EH (cell line): ENCODE data around the gene ACADM.
"Not testable (repeated sequence)": the region's sequence is repeated elsewhere in the genome, so short reads cannot be mapped to it uniquely, and the experiment has no call there.

Source experiments
- DNase-seq: peaks from one replicate; pipeline ENCODE4 v3.0.0-alpha.2; 2015; ENCODE audit warnings: low read depth

The ACADM gene

DNA sequence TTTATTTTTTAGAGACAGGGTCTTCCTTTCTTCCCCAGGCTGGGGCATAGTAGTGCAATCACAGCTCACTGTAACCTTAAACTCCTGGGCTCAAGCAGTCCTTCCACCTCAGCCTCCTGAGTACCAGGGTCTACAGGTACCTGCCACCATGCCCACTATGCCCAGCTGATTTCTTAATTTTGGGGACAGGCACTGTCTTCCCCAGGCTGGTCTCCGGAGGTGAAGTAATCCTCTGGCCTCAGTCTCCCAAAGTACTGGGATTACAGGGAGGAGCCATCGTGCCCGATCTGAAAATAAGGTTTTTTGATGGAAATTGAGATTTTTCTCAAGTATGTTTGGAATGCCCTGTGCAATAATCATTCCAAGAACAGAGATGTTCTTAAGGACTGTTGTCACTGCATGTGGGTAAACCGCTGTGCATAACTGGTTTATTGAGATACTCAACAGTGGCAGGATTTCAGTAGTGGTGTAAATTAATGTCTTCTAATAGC lies 71.2 kb downstream of the ACADM start:
- peak; percentile 13 for DNase-seq

- peak; percentile 18 for DNase-seq
Observed at GRCh38 chr1:75796376-75797272, 72.1 kb downstream of the ACADM start, which contains the start of gene MSH4. MSH4 (plus strand) TSS chr1:75796882; CDS start chr1:75796986, 104 bp downstream.

GRCh38 chr1:75797273-75797588 lies 72.7 kb downstream of the ACADM start:
- no peak for DNase-seq

GRCh38 chr1:75797606-75798216 lies 73.2 kb downstream of the ACADM start:
- peak; percentile 23 for DNase-seq

GRCh38 chr1:75801480-75801879 lies 77.0 kb downstream of the ACADM start:
- DNase-seq, result not testable (repeated sequence)

GRCh38 chr1:75808921-75809320 lies 84.4 kb downstream of the ACADM start:
- no peak for DNase-seq

DNA sequence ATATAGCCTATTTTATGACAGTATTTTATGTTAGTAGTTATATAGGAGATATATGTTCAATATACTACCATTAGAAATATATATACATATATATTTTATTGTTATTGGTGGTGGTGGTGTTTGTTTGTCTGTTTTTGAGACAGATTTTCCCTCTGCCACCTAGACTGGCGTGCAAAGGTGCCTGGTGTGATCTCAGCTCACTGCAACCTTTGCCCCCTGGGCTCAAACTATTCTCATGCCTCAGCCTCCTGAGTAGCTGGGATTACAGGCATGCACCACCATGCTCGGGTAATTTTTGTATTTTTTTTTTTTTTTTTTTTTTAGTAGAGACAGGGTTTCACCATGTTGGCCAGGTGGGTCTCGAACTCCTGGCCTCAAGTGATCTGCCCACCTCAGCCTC lies 85.6 kb downstream of the ACADM start:
- not testable (repeated sequence) for DNase-seq

- peak; percentile 70 for DNase-seq
Observed at GRCh38 chr1:75811211-75811981, 86.9 kb downstream of the ACADM start.

- no peak for DNase-seq
Observed at GRCh38 chr1:75812065-75812464, 87.6 kb downstream of the ACADM start.
